HTR-8/SVneo (cell line): Measurements from ENCODE around the gene SNRNP48.

Source experiments
- DNase-seq: peaks from one replicate; pipeline ENCODE4 v3.0.0; 2011; ENCODE audit warnings: low spot score, mixed read lengths; ENCODE audit not compliant: insufficient read length
- FAIRE-seq: peaks from 2 replicates; lab custom pipeline; 2011; peaks lifted over from hg19 to GRCh38; lab: Jason Lieb, UNC

SNRNP48 gene

DNA sequence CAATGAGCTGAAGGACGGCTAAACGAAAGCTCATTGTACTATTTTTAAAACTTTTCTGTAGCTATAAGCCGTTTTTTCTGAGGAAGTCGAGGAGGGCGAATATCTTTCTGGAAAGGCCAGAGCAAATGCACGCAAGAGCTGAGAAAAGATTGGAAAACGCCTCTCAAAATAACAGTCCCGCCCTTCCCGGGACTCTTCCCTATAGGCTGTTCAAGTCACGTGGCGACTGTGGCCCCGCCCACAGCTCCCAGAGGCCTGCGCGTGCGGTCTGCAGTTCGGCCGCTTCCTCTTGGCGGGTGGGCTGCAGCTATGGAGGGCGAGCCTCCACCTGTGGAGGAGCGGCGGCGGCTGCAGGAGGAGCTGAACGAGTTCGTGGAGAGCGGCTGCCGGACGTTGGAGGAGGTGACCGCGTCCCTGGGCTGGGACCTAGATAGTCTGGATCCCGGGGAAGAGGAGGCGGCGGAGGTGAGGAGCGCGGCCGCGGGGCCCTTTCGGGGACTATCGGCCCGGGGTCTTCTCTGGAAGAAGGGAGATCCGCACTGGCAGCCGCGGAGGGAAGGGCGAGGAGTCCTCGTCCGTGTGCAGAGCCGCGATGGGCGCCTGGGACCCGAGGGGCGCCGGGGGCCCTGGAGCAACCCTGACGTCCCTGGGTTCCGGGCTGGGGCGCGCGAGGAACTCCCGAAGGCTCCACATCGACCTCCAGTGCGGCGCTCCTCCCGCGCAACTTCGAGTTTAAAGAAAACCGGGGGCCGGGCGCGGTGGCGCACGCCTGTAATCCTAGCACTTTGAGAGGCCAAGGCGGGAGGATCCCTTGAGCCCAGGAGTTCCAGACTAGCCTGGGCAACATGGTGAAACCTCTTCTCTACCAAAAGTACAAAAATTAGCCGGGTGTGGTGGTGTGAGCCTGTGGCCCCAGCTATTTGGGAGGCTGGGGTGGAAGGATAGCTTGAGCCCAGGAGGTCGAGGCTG is at the start of gene SNRNP48:
Gene SNRNP48 (plus strand): TSS at position 250 of the 969 bp plus-strand sequence. CDS start 60 bp downstream, at position 310.
- peak; percentile 88 for FAIRE-seq
- peak; percentile 91 for DNase-seq

- FAIRE-seq (no peak), DNase-seq (peak; percentile 11)
Measured at GRCh38 chr6:7540595-7540994, 49.4 kb upstream of the SNRNP48 start.

GRCh38 chr6:7541175-7542064 is 48.6 kb upstream of the SNRNP48 start, which contains the start of gene DSP:
Gene DSP (plus strand): TSS chr6:7541671. CDS start chr6:7541916, 245 bp downstream.
- DNase-seq (peak; percentile 61), FAIRE-seq (no peak)

DNA sequence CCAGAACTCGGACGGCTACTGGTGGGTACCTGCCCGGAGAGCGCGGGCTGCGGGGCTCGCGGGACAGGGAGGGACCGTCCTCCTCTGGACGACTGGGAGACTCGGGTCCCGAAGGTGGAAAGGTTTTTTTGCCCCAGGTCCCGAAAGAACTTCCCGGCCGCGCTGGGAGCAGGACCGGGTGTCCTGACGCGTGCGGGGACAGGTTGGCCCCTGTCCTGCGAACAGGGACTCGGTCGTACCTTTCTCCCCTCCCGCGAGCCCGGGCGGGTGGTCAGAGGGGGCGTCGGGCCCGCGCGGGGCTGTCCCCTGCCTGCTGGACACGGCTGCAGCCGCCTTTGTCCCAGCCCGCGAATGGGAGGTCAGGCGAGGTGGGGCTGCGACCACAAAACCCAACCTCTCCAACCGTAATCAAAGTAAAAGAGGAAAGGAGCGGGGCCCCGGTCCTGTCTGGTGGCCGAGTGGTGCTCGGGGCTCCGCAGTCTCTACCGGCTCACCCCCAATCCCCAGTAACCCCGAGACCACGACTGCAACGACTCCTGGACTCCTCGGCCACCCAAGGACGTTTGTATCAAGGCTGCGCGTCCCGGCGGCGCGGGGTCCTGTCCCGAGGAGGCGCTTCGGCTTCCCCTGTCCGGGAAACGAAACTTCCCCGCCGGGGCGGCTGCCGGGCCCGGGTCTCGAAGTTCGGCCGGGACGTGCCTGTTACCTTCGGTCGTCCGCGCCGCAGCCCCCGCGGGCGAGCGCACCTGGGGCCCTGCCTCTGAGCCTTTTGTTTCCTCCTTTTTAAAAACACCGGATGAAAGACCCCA is 47.7 kb upstream of the SNRNP48 start:
- FAIRE-seq, result no peak
- DNase-seq, result peak; percentile 38

- FAIRE-seq, result no peak
Measured at GRCh38 chr6:7542874-7543624, 46.9 kb upstream of the SNRNP48 start.

DNA sequence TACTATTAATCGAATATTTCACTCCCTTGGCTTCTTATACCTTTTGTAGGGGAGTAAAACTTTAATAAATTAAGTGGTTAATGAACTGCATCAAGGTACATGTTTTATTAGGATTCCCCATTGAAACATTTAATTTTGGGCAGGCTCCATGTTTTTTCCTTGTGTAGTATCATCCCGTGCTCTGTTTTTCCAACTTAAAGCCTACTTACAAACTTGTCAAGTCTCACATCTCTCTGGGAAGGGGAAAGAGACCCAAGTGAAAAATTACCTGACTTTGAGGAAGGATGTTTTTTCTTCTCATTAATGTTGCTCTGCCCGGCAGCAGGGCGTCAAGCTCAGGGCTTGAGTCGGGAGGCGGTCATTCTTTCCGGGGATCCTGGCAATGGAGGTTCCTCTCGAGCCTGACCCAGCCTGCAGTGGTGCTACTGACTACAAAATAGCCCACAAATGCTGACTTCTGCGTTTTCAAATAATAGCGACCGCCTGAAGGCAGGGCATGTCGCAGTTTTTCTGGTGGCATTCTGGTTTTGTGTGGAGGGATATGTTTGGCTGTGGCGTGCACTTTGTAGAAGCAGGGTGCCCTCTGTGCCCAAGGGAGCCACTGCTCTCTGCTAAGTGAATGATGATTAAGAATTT is 46.1 kb upstream of the SNRNP48 start:
- FAIRE-seq (no peak), DNase-seq (no peak)

More at GRCh38 chr6:7542874-7543624, 46.9 kb upstream of the SNRNP48 start:
- DNase-seq, result peak; percentile 53

- FAIRE-seq (no peak), DNase-seq (no peak)
Measured at GRCh38 chr6:7544597-7544996, 45.4 kb upstream of the SNRNP48 start.

DNA sequence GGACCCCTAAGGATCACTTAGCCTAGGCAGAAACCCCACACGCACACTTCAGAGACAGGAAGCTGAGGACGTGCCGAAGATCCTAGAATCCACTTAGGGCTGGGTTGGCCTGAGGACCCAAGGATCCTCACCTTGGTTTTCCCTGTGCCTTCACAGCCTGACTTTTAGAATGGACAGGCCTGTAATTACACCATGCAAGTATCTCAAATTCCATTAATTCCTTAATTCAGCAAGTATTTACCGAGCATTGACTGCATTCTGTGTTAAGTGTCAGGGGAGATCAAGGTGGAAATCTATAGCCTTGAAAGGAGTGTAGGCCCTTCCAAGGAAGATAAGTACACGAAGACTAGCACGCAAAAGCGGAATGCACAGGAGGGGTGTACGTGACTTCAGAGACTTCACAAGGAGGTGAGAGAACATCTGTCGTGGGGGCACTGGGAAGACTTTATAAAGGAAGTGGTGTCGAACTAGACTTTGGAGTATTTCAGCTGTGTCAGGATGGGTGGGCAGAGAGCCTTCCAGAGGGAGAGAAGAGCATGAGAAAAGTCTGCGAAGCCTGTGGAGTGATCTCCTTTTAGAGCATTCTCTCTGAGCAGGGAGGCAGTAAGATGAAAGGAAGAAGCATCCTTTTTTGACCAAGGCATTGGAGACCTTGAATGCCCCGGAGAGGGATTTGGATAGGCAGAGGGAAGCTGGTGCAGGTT is 44.5 kb upstream of the SNRNP48 start:
- FAIRE-seq, result no peak
- DNase-seq, result no peak

DNA sequence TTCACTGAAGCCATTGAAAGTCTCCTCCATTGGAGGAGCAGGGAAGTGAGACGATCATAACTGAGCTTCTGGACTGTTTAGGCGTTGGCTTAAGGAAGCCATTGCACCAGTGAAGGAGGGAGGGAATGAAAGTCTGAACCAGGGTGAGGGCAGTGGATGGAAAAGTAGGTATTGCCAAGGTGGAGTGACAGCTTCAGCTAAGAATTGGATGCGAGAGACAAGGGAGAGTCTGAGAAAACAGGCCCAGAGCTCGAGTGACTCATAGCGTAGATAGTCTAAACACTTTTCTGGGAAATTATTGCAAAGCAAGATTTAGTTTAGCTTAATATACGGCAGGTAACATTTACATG is 44.0 kb upstream of the SNRNP48 start:
- DNase-seq, result no peak
- no peak for FAIRE-seq

DNA sequence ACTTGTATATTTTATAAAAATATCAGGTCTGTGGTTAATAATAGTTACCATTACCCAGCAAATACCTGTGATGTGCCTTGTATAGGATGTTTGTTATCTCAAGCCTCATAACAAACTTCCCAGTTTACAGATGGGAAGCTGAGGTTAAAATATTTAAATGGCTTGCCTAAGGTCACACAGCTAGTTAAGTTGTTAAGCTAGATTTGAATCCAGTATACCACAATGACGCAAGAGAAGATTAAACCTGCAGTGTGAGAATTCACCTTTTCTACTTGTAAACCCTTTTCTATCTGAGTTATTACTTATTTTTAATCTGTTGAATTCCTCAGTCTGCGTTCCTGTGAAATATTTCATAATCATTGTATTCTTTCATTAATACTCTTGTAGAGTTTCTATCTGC is 43.6 kb upstream of the SNRNP48 start:
- FAIRE-seq (no peak), DNase-seq (no peak)

DNA sequence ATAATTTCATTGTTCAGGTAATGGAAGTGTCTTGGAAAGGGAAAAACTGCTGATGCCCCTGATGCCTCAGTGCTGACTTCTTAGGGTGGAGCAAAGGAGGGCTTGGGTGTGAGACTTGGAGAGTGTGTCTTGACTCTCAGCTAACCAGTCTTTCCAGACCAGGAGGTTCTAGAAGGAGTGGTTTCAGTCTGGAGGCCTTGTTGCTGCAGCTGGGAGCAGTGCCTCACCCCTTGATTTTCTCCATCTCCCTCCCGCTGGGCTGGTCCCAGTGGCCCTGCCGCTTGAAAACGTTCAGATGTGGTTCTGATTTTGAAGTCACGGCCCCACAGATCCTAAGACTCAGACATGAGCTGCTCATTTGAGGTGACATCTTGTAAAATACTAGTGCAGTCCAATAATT is 43.1 kb upstream of the SNRNP48 start:
- DNase-seq, result no peak
- FAIRE-seq, result no peak

DNA sequence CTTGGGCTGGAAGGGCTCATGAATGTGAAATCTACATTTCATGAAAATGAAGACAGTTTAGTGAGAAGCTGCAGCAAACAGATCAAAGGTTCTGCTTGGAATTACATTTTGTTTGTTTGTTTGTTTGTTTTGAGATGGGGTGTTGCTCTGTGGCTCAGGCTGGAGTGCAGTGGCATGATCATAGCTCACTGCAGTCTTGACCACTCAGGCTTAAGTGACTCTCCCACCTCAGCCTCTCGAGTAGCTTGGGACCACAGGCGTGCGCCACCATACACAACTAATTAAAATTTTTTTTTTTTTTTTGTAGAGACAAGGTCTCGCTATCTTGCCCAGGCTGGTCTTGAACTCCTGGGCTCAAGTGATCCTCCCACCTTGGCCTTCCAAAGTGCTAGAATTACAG is 42.7 kb upstream of the SNRNP48 start:
- DNase-seq (no peak), FAIRE-seq (no peak)

GRCh38 chr6:7550433-7550801 is 39.6 kb upstream of the SNRNP48 start:
- FAIRE-seq, result no peak
- no peak for DNase-seq

- DNase-seq (no peak), FAIRE-seq (no peak)
Measured at GRCh38 chr6:7554533-7555275, 35.3 kb upstream of the SNRNP48 start.

- FAIRE-seq (no peak), DNase-seq (no peak)
Measured at GRCh38 chr6:7555671-7556070, 34.3 kb upstream of the SNRNP48 start.

DNA sequence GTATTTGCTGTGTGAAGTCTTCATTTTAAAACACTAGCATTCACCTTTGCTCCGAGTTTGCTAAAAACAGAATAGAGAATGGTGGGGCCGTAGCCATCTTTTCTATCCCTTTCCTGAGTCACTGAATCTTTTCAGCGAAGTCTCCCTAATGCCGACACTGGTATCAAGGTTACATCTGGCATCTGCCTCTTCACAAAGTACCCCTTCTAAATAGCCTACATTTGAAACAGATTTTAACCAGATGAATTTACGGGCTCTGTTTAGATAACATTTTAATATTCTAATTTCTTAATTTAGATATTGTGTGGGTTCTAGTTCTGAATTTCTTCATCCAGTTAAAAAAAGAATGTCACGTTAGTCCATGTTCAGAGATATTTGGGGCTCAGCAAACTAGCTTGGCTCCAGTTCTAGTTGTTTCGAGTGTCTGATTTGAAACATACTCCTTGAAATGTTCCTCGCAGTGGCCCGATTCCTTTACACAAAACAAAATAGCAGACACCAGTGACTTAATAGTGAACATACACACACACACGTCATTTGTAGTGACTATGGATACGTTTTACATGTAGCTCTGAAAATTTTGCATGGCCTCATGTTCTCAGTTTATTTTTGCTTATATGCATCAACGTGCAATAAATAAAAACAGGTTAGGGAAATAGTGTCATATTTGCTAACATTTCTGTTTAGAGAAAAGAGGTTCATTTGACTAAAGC is 33.4 kb upstream of the SNRNP48 start:
- DNase-seq (no peak), FAIRE-seq (no peak)

- DNase-seq (no peak), FAIRE-seq (no peak)
Measured at GRCh38 chr6:7557652-7558051, 32.3 kb upstream of the SNRNP48 start.
